GM21447 (cell line): ENCODE measurements around the gene SLC45A1.
"Not testable (repeated sequence)": the region's sequence is repeated elsewhere in the genome, so short reads cannot be mapped to it uniquely, and the experiment has no call there.

Source experiments
- ATAC-seq: cut with Tn5 transposase; IDR thresholded peaks from one replicate; pipeline ENCODE4 v1.9.1; 2021; ENCODE audit not compliant: unreplicated experiment

SLC45A1 gene

GRCh38 chr1:8317647-8318381 lies at the start of gene SLC45A1:
Gene SLC45A1 (plus strand): TSS chr1:8318114. CDS start chr1:8324330, 6,216 bp downstream.
- no peak for ATAC-seq

GRCh38 chr1:8273036-8273435 lies 44.9 kb upstream of the SLC45A1 start:
- no peak for ATAC-seq

- no peak for ATAC-seq
Measured at GRCh38 chr1:8274352-8274751, 43.6 kb upstream of the SLC45A1 start.

GRCh38 chr1:8276173-8276914 lies 41.6 kb upstream of the SLC45A1 start:
- ATAC-seq: no peak

- no peak for ATAC-seq
Measured at GRCh38 chr1:8276932-8277331, 41.0 kb upstream of the SLC45A1 start.

GRCh38 chr1:8278677-8279076 lies 39.2 kb upstream of the SLC45A1 start:
- not testable (repeated sequence) for ATAC-seq

GRCh38 chr1:8281843-8282509 lies 35.9 kb upstream of the SLC45A1 start:
- no peak for ATAC-seq

- peak; percentile 93 for ATAC-seq
Measured at GRCh38 chr1:8283058-8283884, 34.6 kb upstream of the SLC45A1 start.

- ATAC-seq: no peak
Measured at GRCh38 chr1:8284127-8284526, 33.8 kb upstream of the SLC45A1 start.

GRCh38 chr1:8285103-8285502 lies 32.8 kb upstream of the SLC45A1 start:
- ATAC-seq: no peak

- no peak for ATAC-seq
Measured at GRCh38 chr1:8285965-8286364, 31.9 kb upstream of the SLC45A1 start.

- ATAC-seq: no peak
Measured at GRCh38 chr1:8293118-8293517, 24.8 kb upstream of the SLC45A1 start.

- no peak for ATAC-seq
Measured at GRCh38 chr1:8293641-8294169, 24.2 kb upstream of the SLC45A1 start.

GRCh38 chr1:8294170-8294697 lies 23.7 kb upstream of the SLC45A1 start:
- no peak for ATAC-seq

GRCh38 chr1:8297245-8297644 lies 20.7 kb upstream of the SLC45A1 start:
- ATAC-seq: no peak

GRCh38 chr1:8299963-8300362 lies 18.0 kb upstream of the SLC45A1 start:
- no peak for ATAC-seq

GRCh38 chr1:8302081-8302956 lies 15.6 kb upstream of the SLC45A1 start:
- ATAC-seq: no peak

- no peak for ATAC-seq
Measured at GRCh38 chr1:8303141-8303540, 14.8 kb upstream of the SLC45A1 start.

- ATAC-seq: no peak
Measured at GRCh38 chr1:8303876-8304275, 14.0 kb upstream of the SLC45A1 start.

- no peak for ATAC-seq
Measured at GRCh38 chr1:8307628-8308027, 10.3 kb upstream of the SLC45A1 start.
